NK-92 (cell line): Measurements from ENCODE around the gene LIPC.

Experiments used
- DNase-seq: peaks from one replicate; lab custom pipeline; 2025; ENCODE audit not compliant: unreplicated experiment; lab: John Stamatoyannopoulos, UW

LIPC gene

GRCh38 chr15:58512522-58512921, 80.7 kb downstream of the LIPC start:
- no peak for DNase-seq

- no peak for DNase-seq
These were observed 81.2 kb downstream of the LIPC start for GRCh38 chr15:58513008-58513407.

- DNase-seq = no peak
These were observed 82.0 kb downstream of the LIPC start for GRCh38 chr15:58513726-58514336.

- DNase-seq = no peak
These were observed 84.0 kb downstream of the LIPC start for GRCh38 chr15:58515807-58516206.

- no peak for DNase-seq
These were observed 85.5 kb downstream of the LIPC start for GRCh38 chr15:58517252-58517681.

- DNase-seq = no peak
These were observed 86.1 kb downstream of the LIPC start for GRCh38 chr15:58517682-58518525.

- no peak for DNase-seq
These were observed 86.8 kb downstream of the LIPC start for GRCh38 chr15:58518626-58519025.

GRCh38 chr15:58519516-58519915, 87.7 kb downstream of the LIPC start:
- DNase-seq = no peak

- DNase-seq = no peak
These were observed 88.7 kb downstream of the LIPC start for GRCh38 chr15:58520464-58520863.

- DNase-seq = no peak
These were observed 89.1 kb downstream of the LIPC start for GRCh38 chr15:58520936-58521292.

GRCh38 chr15:58521293-58521991, 89.7 kb downstream of the LIPC start:
- no peak for DNase-seq

GRCh38 chr15:58522391-58522790, 90.6 kb downstream of the LIPC start:
- no peak for DNase-seq

GRCh38 chr15:58522865-58523264, 91.1 kb downstream of the LIPC start:
- no peak for DNase-seq

GRCh38 chr15:58523634-58524033, 91.8 kb downstream of the LIPC start:
- no peak for DNase-seq

GRCh38 chr15:58524247-58524646, 92.5 kb downstream of the LIPC start:
- DNase-seq = no peak

- no peak for DNase-seq
These were observed 94.2 kb downstream of the LIPC start for GRCh38 chr15:58525991-58526421.

- no peak for DNase-seq
These were observed 94.9 kb downstream of the LIPC start for GRCh38 chr15:58526647-58527192.

- DNase-seq = no peak
These were observed 95.9 kb downstream of the LIPC start for GRCh38 chr15:58527573-58528187.

GRCh38 chr15:58528188-58528870, 96.5 kb downstream of the LIPC start:
- DNase-seq = no peak

GRCh38 chr15:58529041-58529440, 97.2 kb downstream of the LIPC start:
- DNase-seq = no peak
